ENCODE measurements around the gene TPGS2. TPM values are rescaled to one million over a fixed set of nuclear protein-coding genes. Genes with fewer than 3 reads are reported as not detected.

TPGS2 gene
- polyA plus RNA-seq, 1 of the 3 experiments (the other 2 are of a cell fraction), result 235 TPM

DNA sequence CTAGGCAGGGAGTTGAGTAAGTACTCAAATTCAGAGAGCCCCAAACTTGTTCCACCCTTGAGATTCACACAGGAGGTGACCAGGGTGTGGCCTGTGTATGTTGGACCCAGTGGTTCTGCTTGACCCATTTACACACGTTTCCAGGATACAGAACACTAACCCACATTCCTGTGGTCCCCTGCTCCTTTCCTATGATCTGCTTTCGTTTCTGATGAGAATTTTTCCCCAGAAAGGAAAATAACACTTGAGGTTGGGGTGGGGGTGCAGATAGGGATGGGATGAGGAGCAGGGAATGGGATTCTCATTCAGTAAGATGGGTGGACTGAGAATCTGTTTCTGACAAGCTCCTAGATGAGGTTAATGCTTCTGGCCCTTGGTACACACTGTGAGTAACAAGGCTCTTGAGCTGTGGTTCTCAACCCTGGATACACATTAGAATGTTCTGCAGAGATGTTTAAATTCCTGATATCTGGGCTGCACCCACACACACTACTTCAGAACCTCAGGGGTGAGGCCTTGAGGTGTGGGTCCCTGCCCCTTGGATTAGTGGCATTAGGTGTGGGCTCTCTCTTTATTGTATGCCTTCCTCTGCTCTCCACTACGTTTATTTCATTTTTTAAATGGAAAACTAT, 58.4 kb downstream of the TPGS2 start (continued):
- TF ChIP-seq, protein P1, sequence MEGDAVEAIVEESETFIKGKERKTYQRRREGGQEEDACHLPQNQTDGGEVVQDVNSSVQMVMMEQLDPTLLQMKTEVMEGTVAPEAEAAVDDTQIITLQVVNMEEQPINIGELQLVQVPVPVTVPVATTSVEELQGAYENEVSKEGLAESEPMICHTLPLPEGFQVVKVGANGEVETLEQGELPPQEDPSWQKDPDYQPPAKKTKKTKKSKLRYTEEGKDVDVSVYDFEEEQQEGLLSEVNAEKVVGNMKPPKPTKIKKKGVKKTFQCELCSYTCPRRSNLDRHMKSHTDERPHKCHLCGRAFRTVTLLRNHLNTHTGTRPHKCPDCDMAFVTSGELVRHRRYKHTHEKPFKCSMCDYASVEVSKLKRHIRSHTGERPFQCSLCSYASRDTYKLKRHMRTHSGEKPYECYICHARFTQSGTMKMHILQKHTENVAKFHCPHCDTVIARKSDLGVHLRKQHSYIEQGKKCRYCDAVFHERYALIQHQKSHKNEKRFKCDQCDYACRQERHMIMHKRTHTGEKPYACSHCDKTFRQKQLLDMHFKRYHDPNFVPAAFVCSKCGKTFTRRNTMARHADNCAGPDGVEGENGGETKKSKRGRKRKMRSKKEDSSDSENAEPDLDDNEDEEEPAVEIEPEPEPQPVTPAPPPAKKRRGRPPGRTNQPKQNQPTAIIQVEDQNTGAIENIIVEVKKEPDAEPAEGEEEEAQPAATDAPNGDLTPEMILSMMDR (IDR thresholded peaks at IDR 0.05), result no peak
- TF ChIP-seq FOXM1 (IDR thresholded peaks at IDR 0.05; ENCODE audit: low read depth), result no peak
- TF ChIP-seq, protein P2, sequence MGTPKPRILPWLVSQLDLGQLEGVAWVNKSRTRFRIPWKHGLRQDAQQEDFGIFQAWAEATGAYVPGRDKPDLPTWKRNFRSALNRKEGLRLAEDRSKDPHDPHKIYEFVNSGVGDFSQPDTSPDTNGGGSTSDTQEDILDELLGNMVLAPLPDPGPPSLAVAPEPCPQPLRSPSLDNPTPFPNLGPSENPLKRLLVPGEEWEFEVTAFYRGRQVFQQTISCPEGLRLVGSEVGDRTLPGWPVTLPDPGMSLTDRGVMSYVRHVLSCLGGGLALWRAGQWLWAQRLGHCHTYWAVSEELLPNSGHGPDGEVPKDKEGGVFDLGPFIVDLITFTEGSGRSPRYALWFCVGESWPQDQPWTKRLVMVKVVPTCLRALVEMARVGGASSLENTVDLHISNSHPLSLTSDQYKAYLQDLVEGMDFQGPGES (IDR thresholded peaks at IDR 0.05; ENCODE audit: low read depth, low read length), result no peak

DNA sequence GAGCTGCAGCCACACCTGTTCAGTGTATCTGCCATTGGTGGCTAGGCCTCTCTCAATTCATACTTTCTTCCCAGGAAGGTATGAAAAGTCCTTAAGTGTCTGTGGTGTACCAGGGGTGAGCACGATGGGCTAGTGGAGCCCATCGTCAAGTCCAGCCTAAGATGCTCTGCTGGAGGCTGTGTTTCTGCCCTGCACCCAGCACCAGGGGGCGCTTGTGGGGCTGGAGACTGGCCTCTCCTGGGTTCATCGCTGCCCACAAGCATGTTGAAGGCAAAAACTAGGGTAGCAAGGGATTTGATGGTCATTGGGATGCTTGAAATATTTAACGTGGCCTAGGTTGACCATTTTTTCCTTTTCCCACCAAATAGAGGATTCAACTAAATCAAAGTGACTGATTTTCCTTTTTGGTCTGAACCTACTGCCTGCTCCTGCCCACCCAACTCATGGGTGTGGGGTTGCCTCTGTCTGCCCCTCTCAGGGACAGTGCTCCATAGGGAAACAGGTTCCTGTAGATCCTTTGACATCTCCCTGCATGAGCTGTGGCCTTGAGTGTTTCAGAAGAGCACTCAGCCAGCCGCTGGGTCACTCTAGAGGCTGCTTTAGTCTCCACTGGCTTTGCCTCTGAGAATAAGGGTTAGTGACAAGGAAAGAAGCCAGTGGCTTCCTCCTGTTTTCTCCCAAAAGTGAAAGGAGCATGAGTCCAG, 59.0 kb downstream of the TPGS2 start:
- Histone ChIP-seq H3K9ac (no peak overlapping the region), H3K36me3 (replicated peaks in 1 of 2; ENCODE audit: control insufficient read depth in 1 of 2, insufficient read depth in 2 of 2, low read length in 1 of 2) (peaks cover 0 to 16% of the 10 kb centered on the region in 2 experiments), H3K4me2 (no peak overlapping the region), H4K20me1 (ENCODE audit: insufficient read depth) (no peaks in the 10 kb centered on the region), H3K27ac (ENCODE audit: low read depth in 2 of 2, low read length in 1 of 2) (no peak overlapping the region), H3K9me3 (no peaks in the 10 kb centered on the region), H3K4me3 (ENCODE audit: low read depth in 2 of 2, low read length in 1 of 2) (0 out of 4 replicates have a peak overlapping the region, but pooled peaks of 1 of the 2 experiments have one; percentile 3), H3K79me2 (ENCODE audit: insufficient read depth) (no peaks in the 10 kb centered on the region), H3K27me3 (ENCODE audit: insufficient read depth) (no peaks in the 10 kb centered on the region), H3K4me1 (ENCODE audit: control insufficient read depth in 1 of 2, insufficient read depth in 2 of 2, low read depth in 1 of 2, low read length in 1 of 2) (peaks cover 0 to 3% of the 10 kb centered on the region in 2 experiments; a peak in 2 of 4 replicates), H3K9me2 (no peaks in the 10 kb centered on the region), H2AFZ (ENCODE audit: low read depth) (no peak overlapping the region), H3F3A (replicated peaks; ENCODE audit: insufficient read depth) (no peaks in the 10 kb centered on the region)
- POLR2A ChIA-PET, result no interaction called here
- DNase-seq, result no peak
- TF ChIP-seq, protein P2 (IDR thresholded peaks at IDR 0.05; ENCODE audit: low read depth, low read length), result no peak
- TF ChIP-seq GATA2 (CRISPR knock-in tag; IDR thresholded peaks at IDR 0.05) (no peak), MEF2A (IDR thresholded peaks at IDR 0.05; ENCODE audit: borderline replicate concordance, low read depth) (no peak), FOXM1 (IDR thresholded peaks at IDR 0.05; ENCODE audit: low read depth) (no peak), RXRA (IDR thresholded peaks at IDR 0.05; ENCODE audit: borderline replicate concordance, low read depth) (no peak), SIN3A (IDR thresholded peaks at IDR 0.05; ENCODE audit: borderline replicate concordance, low read depth, low read length) (no peak)
- TF ChIP-seq, protein P3, sequence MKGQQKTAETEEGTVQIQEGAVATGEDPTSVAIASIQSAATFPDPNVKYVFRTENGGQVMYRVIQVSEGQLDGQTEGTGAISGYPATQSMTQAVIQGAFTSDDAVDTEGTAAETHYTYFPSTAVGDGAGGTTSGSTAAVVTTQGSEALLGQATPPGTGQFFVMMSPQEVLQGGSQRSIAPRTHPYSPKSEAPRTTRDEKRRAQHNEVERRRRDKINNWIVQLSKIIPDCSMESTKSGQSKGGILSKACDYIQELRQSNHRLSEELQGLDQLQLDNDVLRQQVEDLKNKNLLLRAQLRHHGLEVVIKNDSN (IDR thresholded peaks at IDR 0.05; ENCODE audit: borderline replicate concordance, low read depth), result no peak
- TF ChIP-seq, protein P4, sequence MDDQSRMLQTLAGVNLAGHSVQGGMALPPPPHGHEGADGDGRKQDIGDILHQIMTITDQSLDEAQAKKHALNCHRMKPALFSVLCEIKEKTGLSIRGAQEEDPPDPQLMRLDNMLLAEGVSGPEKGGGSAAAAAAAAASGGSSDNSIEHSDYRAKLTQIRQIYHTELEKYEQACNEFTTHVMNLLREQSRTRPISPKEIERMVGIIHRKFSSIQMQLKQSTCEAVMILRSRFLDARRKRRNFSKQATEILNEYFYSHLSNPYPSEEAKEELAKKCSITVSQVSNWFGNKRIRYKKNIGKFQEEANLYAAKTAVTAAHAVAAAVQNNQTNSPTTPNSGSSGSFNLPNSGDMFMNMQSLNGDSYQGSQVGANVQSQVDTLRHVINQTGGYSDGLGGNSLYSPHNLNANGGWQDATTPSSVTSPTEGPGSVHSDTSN (IDR thresholded peaks at IDR 0.05), result no peak
- TF ChIP-seq, protein P1 (IDR thresholded peaks at IDR 0.05), result peak; percentile 30
- 73% methylated on average over 5 of the region's 6 CpGs for WGBS (ENCODE audit: low lambda C conversion rate)
- CTCF ChIA-PET, result no interaction called here

All from SK-N-SH (cell line).